Measurements from ENCODE around the gene NIP7.

Gene NIP7

GRCh38 chr16:69318911-69319289, 20.7 kb upstream of the NIP7 start:
- no peak for DNase-seq

- DNase-seq = no peak
Measured at GRCh38 chr16:69319381-69319780, 20.2 kb upstream of the NIP7 start.

DNA sequence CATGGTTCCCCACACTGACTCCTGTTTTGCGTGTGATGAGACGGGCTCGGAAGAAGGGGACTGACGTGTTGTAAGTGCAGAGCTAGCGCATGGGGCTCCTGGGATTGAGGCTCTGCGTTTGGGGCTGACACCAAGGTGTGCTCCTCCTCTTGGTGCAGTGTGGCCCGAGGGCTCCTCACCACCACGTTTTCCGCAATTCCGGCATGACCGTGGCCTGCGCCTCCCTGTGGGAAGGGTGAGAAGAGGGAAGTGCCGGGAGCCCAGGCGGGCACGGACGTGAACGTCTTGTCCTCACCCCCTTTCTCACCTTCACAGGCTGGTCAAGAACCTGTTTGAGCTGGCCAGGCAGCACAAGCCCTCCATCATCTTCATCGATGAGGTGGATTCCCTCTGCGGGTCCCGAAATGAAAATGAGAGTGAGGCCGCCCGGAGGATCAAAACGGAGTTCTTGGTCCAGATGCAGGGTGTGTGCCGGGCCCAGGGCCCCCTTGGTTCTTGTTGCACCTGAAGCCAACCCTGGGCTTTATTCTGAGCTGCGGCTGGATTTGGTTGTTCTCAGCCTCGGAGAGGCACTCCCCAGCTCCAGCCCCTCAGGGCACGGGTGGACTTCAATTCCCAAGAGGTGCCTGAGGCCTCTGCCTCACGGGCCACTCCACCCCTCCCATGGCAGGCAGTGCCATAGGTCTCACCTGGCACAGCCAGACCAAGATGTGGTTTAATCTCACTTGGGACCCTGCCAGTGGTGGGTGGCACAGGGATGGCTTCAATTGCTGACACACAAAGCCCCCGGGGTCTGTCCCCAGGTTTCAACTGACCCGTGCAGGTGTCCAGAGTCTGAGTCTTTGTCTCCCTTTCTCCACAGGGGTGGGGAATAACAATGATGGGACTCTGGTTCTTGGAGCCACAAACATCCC, 19.5 kb upstream of the NIP7 start:
- no peak for DNase-seq

GRCh38 chr16:69320740-69321073, 18.9 kb upstream of the NIP7 start:
- no peak for DNase-seq

- no peak for DNase-seq
Measured at GRCh38 chr16:69321080-69321479, 18.5 kb upstream of the NIP7 start.

- no peak for DNase-seq
Measured at GRCh38 chr16:69322343-69322742, 17.2 kb upstream of the NIP7 start.

DNA sequence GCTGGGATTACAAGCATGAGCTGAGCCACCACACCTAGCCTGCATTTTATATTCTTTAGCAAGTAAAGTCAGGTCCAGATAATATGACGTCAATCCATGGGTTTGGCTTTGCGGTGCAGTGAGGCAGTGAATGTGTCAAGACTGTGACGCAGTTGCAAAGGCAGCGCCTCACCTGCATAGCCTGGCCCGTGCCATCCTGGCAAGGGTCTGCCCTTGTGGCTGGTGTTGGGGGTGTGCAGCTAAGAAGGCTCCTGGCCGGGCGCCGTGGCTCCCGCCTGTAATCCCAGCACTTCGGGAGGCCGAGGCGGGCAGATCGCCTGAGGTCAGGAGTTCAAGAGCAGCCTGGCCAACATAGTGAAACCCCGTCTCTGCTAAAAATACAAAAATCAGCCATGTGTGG, 16.2 kb upstream of the NIP7 start:
- DNase-seq = no peak

- peak in 24 of 51 donors; percentile 4 to 59 (median 26) for DNase-seq
Measured at GRCh38 chr16:69324013-69324531, 15.5 kb upstream of the NIP7 start.

DNA sequence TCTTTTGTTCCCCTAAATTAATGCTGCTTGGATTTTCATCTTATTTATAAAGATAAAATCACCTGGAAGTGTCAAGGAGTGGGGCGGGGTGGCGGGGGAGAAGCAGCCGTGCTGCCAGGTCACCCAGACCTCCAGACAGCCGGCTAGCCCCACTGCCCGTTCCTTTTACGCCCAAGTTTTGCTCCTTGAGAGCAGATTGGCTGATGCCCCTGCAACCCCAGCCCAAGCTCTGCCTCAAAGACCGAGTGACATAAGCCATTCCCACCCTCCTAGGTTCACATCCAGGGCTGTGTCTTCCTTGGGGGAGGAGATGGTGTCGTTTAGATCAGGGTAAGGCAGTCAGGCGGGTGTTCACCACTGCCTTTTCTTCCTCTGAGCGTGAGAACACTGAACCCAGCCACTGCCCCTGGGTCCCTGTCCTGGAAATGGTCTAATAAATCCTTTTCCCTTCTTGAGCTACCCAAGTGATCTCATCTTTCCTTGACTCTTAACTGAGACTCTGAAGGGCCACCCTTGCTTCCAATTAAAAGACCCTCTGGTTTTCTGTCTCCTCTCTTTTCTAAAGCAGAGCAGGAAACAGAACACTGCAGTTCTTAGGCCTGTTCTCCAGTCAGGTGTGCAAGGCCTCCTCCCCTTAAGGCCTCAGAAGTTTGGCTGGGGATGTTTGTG, 14.9 kb upstream of the NIP7 start:
- no peak for DNase-seq

- DNase-seq = no peak
Measured at GRCh38 chr16:69325784-69326171, 13.8 kb upstream of the NIP7 start.

DNA sequence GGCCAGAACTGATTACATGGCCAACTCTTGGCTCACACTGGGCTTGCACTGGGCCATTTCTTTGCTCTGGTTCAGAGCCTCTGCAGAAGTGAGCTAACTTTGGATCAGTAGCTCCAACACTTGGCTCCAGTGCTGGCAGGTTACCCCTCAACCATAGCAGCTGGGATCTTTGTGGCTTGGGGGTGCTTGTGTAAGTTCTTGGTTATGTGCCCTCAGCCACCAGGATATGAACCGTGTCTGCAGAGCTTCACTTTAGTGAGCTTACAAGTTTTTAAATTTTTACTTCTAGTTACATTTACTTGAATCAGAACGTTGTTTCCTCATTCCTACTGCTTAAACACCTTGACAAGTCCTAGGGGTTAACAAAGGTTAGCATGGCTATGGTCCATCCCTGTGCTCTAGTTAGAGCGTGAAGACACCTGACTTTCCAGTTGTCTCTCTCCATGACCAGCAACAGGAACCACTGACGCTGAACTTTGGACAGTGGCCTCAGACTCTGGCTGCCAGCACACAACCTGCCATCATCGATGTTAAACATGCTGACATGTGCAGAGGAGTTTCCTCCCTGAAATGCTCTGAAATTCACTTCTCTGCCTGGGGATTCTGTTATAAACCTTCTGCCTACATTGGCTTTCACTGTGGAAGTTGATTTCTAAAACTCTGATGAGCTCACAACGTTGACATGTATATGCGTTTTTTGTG, 13.2 kb upstream of the NIP7 start:
- no peak for DNase-seq

DNA sequence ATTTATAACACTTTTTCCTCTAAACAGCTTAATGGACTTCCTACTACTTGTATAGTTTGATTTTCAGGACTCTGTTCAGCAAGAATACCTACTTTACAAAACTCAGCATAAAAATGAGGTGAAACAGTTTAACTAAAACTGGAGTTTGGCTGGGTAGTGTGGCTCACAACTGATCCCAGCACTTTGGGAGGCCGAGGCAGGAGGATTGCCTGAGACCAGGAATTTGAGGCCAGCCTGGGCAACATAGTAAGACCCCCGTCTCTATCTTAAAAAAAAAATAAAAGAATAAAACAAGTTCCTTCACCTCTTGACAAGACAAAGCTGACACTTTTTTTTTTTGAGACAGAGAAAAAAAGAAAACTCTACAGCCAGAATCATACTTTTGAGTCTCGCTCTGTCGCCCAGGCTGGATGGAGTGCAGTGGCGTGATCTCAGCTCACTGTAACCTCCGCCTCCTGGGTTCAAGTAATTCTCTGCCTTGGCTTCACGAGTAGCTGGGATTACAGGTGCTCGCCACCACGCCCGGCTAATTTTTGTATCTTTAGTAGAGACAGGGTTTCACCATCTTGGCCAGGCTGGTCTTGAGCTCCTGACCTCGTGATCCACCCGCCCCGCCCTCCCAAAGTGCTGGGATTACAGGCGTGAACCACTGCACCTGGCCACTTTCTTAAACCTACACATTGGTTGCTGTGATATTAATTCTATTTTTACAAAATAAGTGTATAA, 11.8 kb upstream of the NIP7 start:
- no peak for DNase-seq

- DNase-seq = peak in 1 of 51 donors; percentile 22
Measured at GRCh38 chr16:69328854-69329316, 10.7 kb upstream of the NIP7 start.

- DNase-seq = peak in 10 of 51 donors; percentile 25 to 62 (median 48)
Measured at GRCh38 chr16:69329369-69330285, 9.9 kb upstream of the NIP7 start.

- peak; percentile 67 to 95 (median 90) for DNase-seq
Measured at GRCh38 chr16:69330286-69331109, 9.1 kb upstream of the NIP7 start, which contains the start of gene PDF. TSS of gene PDF (minus strand) at chr16:69330588. CDS start at chr16:69330570, 18 bp downstream.

GRCh38 chr16:69334696-69335095, 4.9 kb upstream of the NIP7 start:
- no peak for DNase-seq

GRCh38 chr16:69338557-69339288, 849 bp upstream of the NIP7 start:
- DNase-seq = peak in 3 of 51 donors; percentile 53 to 67 (median 53)

GRCh38 chr16:69340095-69340644, 598 bp downstream of the NIP7 start:
- DNase-seq = no peak
